HUES48 (cell line): ENCODE data around the gene CCDC51.

Experiments
- H3K27ac ChIP-seq: one replicate; pipeline ENCODE4 v1.7.0; 2013; ENCODE audit warnings: low read depth, low read length, inconsistent platforms
- H3K27me3 ChIP-seq: 2 replicates; pipeline ENCODE4 v1.6.1; 2013; ENCODE audit warnings: mild to moderate bottlenecking, low read length; ENCODE audit not compliant: control insufficient read depth, insufficient read depth
- H3K36me3 ChIP-seq: 2 replicates; pipeline ENCODE4 v1.6.1; 2013; ENCODE audit warnings: low read length; ENCODE audit not compliant: control insufficient read depth, insufficient read depth
- H3K4me1 ChIP-seq: 2 replicates; pipeline ENCODE4 v1.6.1; 2013; ENCODE audit warnings: mild to moderate bottlenecking, low read length; ENCODE audit not compliant: control insufficient read depth, insufficient read depth
- H3K4me3 ChIP-seq: 2 replicates; pipeline ENCODE4 v1.5.1; 2013; ENCODE audit warnings: mild to moderate bottlenecking, low read depth, low read length
- H3K9ac ChIP-seq: 2 replicates; pipeline ENCODE4 v1.6.1; 2013; ENCODE audit warnings: mild to moderate bottlenecking, low read depth, low read length, moderate library complexity
- H3K9me3 ChIP-seq: 2 replicates; pipeline ENCODE4 v1.6.1; 2013; ENCODE audit warnings: low read length; ENCODE audit not compliant: control insufficient read depth, insufficient read depth

The CCDC51 gene

GRCh38 chr3:48426401-48426909 lies 13.5 kb downstream of the CCDC51 start:
- no peaks in the 10 kb centered on the region for H3K27me3 ChIP-seq
- H3K36me3 ChIP-seq, result peaks cover 39% of the 10 kb centered on the region
- H3K27ac ChIP-seq, result no peak overlapping the region
- peaks cover 20% of the 10 kb centered on the region for H3K4me1 ChIP-seq
- no peak overlapping the region for H3K9ac ChIP-seq
- H3K4me3 ChIP-seq, result no peak overlapping the region
- no peaks in the 10 kb centered on the region for H3K9me3 ChIP-seq

DNA sequence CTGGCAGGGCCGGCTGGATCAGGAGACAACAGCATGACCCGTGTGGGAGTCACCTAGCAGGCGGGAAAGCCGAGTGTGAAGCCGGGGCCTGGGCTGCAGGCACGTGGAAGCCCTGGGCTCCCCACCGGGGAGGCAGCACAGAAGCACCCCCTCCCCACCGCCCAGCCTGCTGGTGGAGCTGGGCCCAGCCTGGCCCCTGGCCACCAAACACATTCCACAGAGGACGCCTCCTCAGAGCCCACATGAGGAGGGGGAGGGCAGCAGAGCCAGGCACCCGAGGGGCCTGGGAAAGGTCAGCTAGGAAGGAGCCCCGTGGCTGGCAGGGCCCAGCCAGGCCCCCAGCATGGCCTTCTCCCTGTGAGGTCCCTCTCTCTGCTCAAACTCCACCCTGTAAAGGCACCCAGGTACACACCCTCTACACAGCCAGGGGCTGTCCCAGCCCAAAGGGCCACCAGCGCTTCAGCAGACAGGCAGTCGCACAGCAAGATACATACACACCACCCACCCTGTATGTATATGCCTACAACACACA lies 14.6 kb downstream of the CCDC51 start:
- Histone ChIP-seq H3K27me3 (no peaks in the 10 kb centered on the region), H3K9me3 (no peaks in the 10 kb centered on the region)

DNA sequence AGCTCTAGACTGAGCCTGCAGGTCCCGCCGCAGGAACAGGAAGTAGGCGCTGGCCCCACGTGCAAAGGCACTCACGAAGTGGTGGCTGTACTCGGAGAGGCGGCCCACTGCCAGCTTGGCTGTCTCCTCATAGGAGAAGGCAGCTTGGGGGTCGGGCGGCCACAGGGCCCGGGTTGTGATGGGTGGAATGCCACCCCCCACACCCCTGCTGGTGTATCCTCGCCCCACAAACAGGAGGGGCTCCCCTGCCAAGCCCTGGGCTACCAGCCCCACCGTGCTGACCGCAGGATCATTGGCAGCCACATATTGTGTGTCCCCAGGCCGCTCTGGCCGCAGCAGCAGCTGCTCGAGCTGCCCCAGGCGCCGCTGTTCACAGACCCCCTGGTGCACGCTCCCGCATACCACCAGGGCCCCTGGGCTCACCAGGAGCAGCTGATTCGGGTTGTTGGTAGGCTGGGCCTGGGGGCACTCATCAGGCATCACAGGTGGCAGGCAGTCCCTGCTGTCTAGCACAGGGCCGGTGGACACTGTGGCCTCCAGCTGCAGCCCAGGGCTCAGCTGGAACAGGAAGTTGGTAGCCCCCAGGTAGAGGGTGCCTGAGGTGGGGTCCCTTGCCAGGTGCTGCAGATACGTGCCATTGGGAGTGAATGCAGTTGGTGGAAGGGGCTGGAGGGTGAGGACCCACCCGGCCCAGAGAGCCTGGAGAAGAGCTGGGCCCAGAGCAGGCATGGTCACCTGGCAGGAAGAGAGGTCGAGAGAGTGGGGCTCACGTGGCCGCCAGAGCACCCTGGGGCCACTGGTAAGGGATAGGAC lies 15.8 kb downstream of the CCDC51 start:
- Histone ChIP-seq H3K4me3 (no peak overlapping the region), H3K4me1 (peaks cover 9% of the 10 kb centered on the region), H3K27ac (no peak overlapping the region), H3K9ac (no peak overlapping the region), H3K36me3 (peaks cover 59% of the 10 kb centered on the region), H3K9me3 (no peaks in the 10 kb centered on the region), H3K27me3 (no peaks in the 10 kb centered on the region)

More for the DNA sequence above, 14.6 kb downstream of the CCDC51 start:
- peaks cover 12% of the 10 kb centered on the region for H3K4me1 ChIP-seq
- peaks cover 48% of the 10 kb centered on the region for H3K36me3 ChIP-seq
- no peak overlapping the region for H3K27ac ChIP-seq
- H3K9ac ChIP-seq, result no peak overlapping the region
- no peak overlapping the region for H3K4me3 ChIP-seq

GRCh38 chr3:48423241-48423882 lies 16.6 kb downstream of the CCDC51 start:
- H3K4me3 ChIP-seq, result no peak overlapping the region
- no peak overlapping the region for H3K9ac ChIP-seq
- H3K36me3 ChIP-seq, result peaks cover 66% of the 10 kb centered on the region
- H3K27ac ChIP-seq, result no peak overlapping the region
- no peaks in the 10 kb centered on the region for H3K27me3 ChIP-seq
- peaks cover 9% of the 10 kb centered on the region for H3K4me1 ChIP-seq
- H3K9me3 ChIP-seq, result no peaks in the 10 kb centered on the region

DNA sequence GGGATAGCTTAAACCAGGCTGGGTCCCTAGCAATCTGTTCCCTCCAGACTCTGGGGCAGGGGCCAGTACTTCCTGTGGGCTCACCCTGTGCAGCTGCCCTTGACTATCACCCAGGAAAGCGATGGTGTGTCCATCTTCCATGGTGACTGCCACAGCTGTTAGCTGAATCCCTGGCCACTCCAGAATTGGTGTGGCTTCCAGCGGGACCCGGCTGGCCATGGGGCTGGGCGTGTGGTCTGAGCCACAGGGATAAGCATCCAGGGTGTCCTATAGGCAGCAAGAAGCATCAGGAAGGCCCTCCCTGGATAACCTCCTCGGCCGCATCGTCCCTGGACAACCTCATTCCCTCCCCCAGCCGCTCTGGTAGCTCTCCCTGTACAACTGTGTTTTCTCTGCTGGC lies 17.2 kb downstream of the CCDC51 start:
- Histone ChIP-seq H3K36me3 (peaks cover 73% of the 10 kb centered on the region), H3K9ac (no peak overlapping the region), H3K27me3 (no peaks in the 10 kb centered on the region), H3K27ac (no peak overlapping the region), H3K4me1 (peaks cover 3% of the 10 kb centered on the region; the same call in 1 of the 2 replicates), H3K9me3 (no peaks in the 10 kb centered on the region), H3K4me3 (no peak overlapping the region)

GRCh38 chr3:48422272-48422671 lies 17.6 kb downstream of the CCDC51 start:
- no peak overlapping the region for H3K27ac ChIP-seq
- no peaks in the 10 kb centered on the region for H3K9me3 ChIP-seq
- no peaks in the 10 kb centered on the region for H3K4me1 ChIP-seq
- H3K4me3 ChIP-seq, result no peak overlapping the region
- H3K27me3 ChIP-seq, result no peaks in the 10 kb centered on the region
- H3K36me3 ChIP-seq, result peaks cover 77% of the 10 kb centered on the region
- no peak overlapping the region for H3K9ac ChIP-seq

DNA sequence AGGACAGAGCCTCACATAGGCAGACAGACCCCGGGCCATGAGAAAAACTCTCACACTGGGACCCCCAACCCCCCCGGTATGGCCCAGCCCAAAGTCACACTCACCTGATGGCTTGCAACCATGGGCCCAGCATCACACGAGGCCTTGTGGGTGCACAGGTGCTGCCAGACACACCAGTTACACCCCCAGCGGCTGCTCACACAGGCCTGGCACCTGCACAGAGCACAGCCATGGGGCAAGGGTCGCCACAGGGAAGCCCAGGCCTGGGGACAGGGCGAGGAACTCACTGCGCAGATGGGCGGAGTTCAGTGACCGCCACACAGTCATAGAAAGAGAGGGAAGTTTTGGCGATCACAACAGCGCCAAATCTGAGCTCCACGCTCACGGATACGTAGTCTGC lies 19.4 kb downstream of the CCDC51 start:
- no peak overlapping the region for H3K27ac ChIP-seq
- no peaks in the 10 kb centered on the region for H3K27me3 ChIP-seq
- no peak overlapping the region for H3K4me3 ChIP-seq
- no peaks in the 10 kb centered on the region for H3K9me3 ChIP-seq
- H3K36me3 ChIP-seq, result peaks cover 94% of the 10 kb centered on the region
- H3K4me1 ChIP-seq, result no peaks in the 10 kb centered on the region
- H3K9ac ChIP-seq, result no peak overlapping the region

DNA sequence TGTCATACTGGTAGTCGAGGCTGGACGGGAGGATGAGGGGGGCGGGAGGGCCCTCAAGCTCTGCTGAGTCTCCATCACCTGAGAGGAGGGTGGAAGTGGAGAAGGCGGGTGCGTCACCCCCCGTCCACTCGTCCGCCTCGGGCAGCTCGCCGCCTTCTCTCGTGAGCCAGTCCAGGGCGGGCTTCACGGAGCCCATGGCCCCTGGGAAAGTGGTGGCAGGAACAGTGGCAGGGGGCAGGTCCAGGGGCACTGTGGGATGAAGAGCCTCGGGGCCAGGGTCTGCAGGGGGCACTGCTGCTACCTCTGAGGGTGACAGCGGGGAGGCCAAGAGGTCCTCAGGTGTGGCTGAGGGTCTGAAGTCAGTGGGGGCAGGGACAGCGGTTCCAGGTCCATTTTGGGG lies 20.3 kb downstream of the CCDC51 start:
- Histone ChIP-seq H3K36me3 (peaks cover 97% of the 10 kb centered on the region), H3K9me3 (no peaks in the 10 kb centered on the region), H3K27me3 (no peaks in the 10 kb centered on the region), H3K27ac (no peak overlapping the region), H3K4me3 (no peak overlapping the region), H3K4me1 (no peaks in the 10 kb centered on the region), H3K9ac (no peak overlapping the region)

- Histone ChIP-seq H3K36me3 (peaks cover 97% of the 10 kb centered on the region), H3K9me3 (no peaks in the 10 kb centered on the region), H3K27ac (no peak overlapping the region), H3K9ac (no peak overlapping the region), H3K4me3 (no peak overlapping the region), H3K4me1 (no peaks in the 10 kb centered on the region), H3K27me3 (no peaks in the 10 kb centered on the region)
Observed at GRCh38 chr3:48419149-48419548, 20.8 kb downstream of the CCDC51 start.

GRCh38 chr3:48418651-48419050 lies 21.3 kb downstream of the CCDC51 start:
- H3K27me3 ChIP-seq, result no peaks in the 10 kb centered on the region
- H3K4me3 ChIP-seq, result no peak overlapping the region
- no peaks in the 10 kb centered on the region for H3K9me3 ChIP-seq
- H3K27ac ChIP-seq, result no peak overlapping the region
- H3K9ac ChIP-seq, result no peak overlapping the region
- H3K4me1 ChIP-seq, result no peaks in the 10 kb centered on the region
- peaks cover 99% of the 10 kb centered on the region for H3K36me3 ChIP-seq

GRCh38 chr3:48418140-48418539 lies 21.8 kb downstream of the CCDC51 start:
- Histone ChIP-seq H3K27ac (no peak overlapping the region), H3K9me3 (no peaks in the 10 kb centered on the region), H3K4me3 (no peak overlapping the region), H3K9ac (no peak overlapping the region), H3K4me1 (no peaks in the 10 kb centered on the region), H3K27me3 (no peaks in the 10 kb centered on the region), H3K36me3 (peaks cover 99% of the 10 kb centered on the region)
